Fibroblast of peridontal ligament (primary cell): Measurements from ENCODE around the gene WDR37.

ENCODE experiments used
- DNase-seq: peaks from one replicate; pipeline ENCODE4 v3.0.0-alpha.2; 2010; ENCODE audit errors: extremely low read depth

Gene WDR37

GRCh38 chr10:1169186-1169885, 113.2 kb downstream of the WDR37 start:
- DNase-seq: no peak

- no peak for DNase-seq
Observed at GRCh38 chr10:1169981-1170866, 114.0 kb downstream of the WDR37 start.

- DNase-seq: no peak
Observed at GRCh38 chr10:1170867-1171180, 114.6 kb downstream of the WDR37 start.

GRCh38 chr10:1171182-1171581, 115.0 kb downstream of the WDR37 start:
- no peak for DNase-seq

GRCh38 chr10:1171586-1171985, 115.4 kb downstream of the WDR37 start:
- DNase-seq: no peak

GRCh38 chr10:1172256-1172984, 116.2 kb downstream of the WDR37 start:
- no peak for DNase-seq

GRCh38 chr10:1173091-1173490, 116.9 kb downstream of the WDR37 start:
- no peak for DNase-seq

GRCh38 chr10:1174022-1174421, 117.8 kb downstream of the WDR37 start:
- DNase-seq: no peak

GRCh38 chr10:1175956-1176565, 119.9 kb downstream of the WDR37 start:
- DNase-seq: no peak

GRCh38 chr10:1177936-1178335, 121.8 kb downstream of the WDR37 start:
- no peak for DNase-seq

GRCh38 chr10:1178506-1178905, 122.3 kb downstream of the WDR37 start:
- DNase-seq: no peak

GRCh38 chr10:1179346-1180070, 123.3 kb downstream of the WDR37 start:
- DNase-seq: no peak

- no peak for DNase-seq
Observed at GRCh38 chr10:1180071-1180730, 124.0 kb downstream of the WDR37 start.

- no peak for DNase-seq
Observed at GRCh38 chr10:1180836-1181235, 124.7 kb downstream of the WDR37 start.
